22Rv1 (cell line): ENCODE results near the gene RFPL1.

Experiments
- H3K27ac ChIP-seq: fragments of 450-650 bp; 2 replicates; pipeline ENCODE4 v1.5.1; 2017
- ZFX ChIP-seq: fragments of 450-650 bp; IDR thresholded peaks from 2 replicates; pipeline ENCODE4 v1.6.1; 2017; ENCODE audit warnings: antibody characterized with exemption, borderline replicate concordance
- TF ChIP-seq, protein P1 (sequence below): fragments of 450-650 bp; IDR thresholded peaks from 2 replicates; pipeline ENCODE4 v1.5.1; 2017; ENCODE audit warnings: mild to moderate bottlenecking

RFPL1 gene

GRCh38 chr22:29431986-29432385 lies 6.4 kb upstream of the RFPL1 start:
- TF ChIP-seq, protein P1, sequence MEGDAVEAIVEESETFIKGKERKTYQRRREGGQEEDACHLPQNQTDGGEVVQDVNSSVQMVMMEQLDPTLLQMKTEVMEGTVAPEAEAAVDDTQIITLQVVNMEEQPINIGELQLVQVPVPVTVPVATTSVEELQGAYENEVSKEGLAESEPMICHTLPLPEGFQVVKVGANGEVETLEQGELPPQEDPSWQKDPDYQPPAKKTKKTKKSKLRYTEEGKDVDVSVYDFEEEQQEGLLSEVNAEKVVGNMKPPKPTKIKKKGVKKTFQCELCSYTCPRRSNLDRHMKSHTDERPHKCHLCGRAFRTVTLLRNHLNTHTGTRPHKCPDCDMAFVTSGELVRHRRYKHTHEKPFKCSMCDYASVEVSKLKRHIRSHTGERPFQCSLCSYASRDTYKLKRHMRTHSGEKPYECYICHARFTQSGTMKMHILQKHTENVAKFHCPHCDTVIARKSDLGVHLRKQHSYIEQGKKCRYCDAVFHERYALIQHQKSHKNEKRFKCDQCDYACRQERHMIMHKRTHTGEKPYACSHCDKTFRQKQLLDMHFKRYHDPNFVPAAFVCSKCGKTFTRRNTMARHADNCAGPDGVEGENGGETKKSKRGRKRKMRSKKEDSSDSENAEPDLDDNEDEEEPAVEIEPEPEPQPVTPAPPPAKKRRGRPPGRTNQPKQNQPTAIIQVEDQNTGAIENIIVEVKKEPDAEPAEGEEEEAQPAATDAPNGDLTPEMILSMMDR, result no peak
- no peak for TF ChIP-seq ZFX
- no peak overlapping the region for H3K27ac ChIP-seq

DNA sequence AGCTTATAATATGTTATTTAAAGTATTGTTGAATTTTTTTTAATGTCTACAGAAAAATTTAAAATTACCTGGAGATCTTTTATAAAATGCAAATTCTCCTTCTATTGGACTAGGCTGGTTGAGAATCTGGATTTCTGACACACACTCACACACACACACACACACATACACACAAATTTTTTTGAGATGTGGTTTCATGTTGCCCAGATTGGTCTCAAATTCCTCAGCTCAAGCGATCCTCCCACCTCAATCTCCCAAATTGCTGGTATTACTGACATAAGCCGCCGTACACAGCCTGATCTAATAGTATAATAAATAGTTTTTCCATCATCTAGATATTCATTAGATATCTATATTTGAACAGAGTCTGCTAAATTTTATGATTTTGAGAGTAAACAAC lies 4.5 kb upstream of the RFPL1 start:
- TF ChIP-seq ZFX, result no peak
- TF ChIP-seq, protein P1, result no peak
- no peak overlapping the region for H3K27ac ChIP-seq

DNA sequence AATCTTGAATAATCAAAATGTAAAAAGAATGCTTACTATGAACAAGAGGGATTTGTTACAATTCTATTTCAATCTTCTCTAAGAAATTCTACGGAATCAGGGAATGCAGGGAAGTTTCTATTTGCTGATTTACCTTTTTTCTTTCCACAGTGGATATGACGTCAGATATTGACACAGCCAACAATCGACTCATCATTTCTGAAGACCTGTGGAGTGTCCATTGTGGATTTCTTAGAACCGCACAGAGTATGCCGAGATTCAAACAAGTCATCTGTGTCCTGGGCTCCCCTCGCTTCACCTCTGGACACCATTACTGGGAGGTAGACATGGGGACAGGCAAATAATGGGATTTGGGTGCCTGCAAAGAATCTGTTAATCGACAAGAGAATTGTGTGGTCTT lies 4.1 kb upstream of the RFPL1 start:
- no peak overlapping the region for H3K27ac ChIP-seq
- TF ChIP-seq, protein P1, result no peak
- no peak for TF ChIP-seq ZFX

GRCh38 chr22:29435236-29436136 lies 2.9 kb upstream of the RFPL1 start:
- H3K27ac ChIP-seq, result no peak overlapping the region
- no peak for TF ChIP-seq ZFX
- TF ChIP-seq, protein P1, result no peak

GRCh38 chr22:29442976-29443375 lies 4.6 kb downstream of the RFPL1 start:
- H3K27ac ChIP-seq, result no peak overlapping the region
- no peak for TF ChIP-seq ZFX
- TF ChIP-seq, protein P1, result no peak

DNA sequence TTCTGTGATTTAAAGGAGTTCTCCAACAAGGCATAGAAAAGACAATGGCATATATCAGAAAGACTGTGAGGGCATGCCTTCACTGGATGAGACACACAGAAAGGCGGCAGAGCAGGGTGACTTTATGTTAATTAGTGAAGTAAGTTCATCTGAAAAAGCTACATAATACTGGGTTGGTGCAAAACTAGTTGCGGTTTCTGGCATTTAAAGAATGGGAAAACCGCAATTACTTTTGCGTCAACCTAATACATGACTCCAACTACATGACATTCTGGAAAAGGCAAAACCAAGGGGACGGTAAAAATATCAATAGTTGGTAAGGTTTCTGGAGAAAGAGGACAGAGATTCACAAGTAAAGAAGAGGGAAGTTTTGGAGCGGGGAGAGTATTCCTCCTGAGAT lies 5.1 kb downstream of the RFPL1 start:
- no peak overlapping the region for H3K27ac ChIP-seq
- TF ChIP-seq, protein P1, result no peak
- TF ChIP-seq ZFX, result no peak
